DOHH2 (cell line): ENCODE results near the gene THRB.

Experiments
- H3F3A ChIP-seq: fragments of 200-600 bp; sonication (generic), shearing (Covaris generic); 2 replicates; pipeline ENCODE4 v1.6.0; 2016; ENCODE audit warnings: antibody characterized with exemption, mild to moderate bottlenecking; ENCODE audit not compliant: control insufficient read depth, insufficient read depth
- H3K27ac ChIP-seq: fragments of 200-600 bp; sonication (generic); 2 replicates; pipeline ENCODE4 v1.5.1; 2014; ENCODE audit warnings: low read depth, mild to moderate bottlenecking, low read length, moderate library complexity
- H3K27me3 ChIP-seq: fragments of 200-600 bp; sonication (generic); 2 replicates; pipeline ENCODE4 v1.6.1; 2014; ENCODE audit warnings: mild to moderate bottlenecking, low read length, mixed read lengths; ENCODE audit not compliant: control insufficient read depth
- H3K36me3 ChIP-seq: fragments of 200-600 bp; sonication (generic); 2 replicates; pipeline ENCODE4 v1.6.1; 2014; ENCODE audit warnings: mild to moderate bottlenecking, low read length, moderate library complexity, mixed read lengths; ENCODE audit not compliant: control insufficient read depth
- H3K4me1 ChIP-seq: fragments of 200-600 bp; sonication (generic); 2 replicates; pipeline ENCODE4 v1.6.1; 2014; ENCODE audit warnings: mild to moderate bottlenecking, low read length, mixed read lengths; ENCODE audit not compliant: control insufficient read depth
- H3K4me2 ChIP-seq: fragments of 200-600 bp; sonication (generic); 2 replicates; pipeline ENCODE4 v1.6.0; 2014; ENCODE audit warnings: mild to moderate bottlenecking, low read length, moderate library complexity
- H3K4me3 ChIP-seq: fragments of 200-600 bp; sonication (generic); 2 replicates; pipeline ENCODE4 v1.5.1; 2014; ENCODE audit warnings: mild to moderate bottlenecking, low read length, mixed read lengths
- H3K79me2 ChIP-seq: fragments of 200-600 bp; sonication (generic); 2 replicates; pipeline ENCODE4 v1.6.1; 2014; ENCODE audit warnings: mild to moderate bottlenecking, low read length, mixed read lengths; ENCODE audit not compliant: control insufficient read depth
- H3K9me2 ChIP-seq: fragments of 200-600 bp; sonication (generic); replicated peaks from 2 replicates; pipeline ENCODE4 v1.6.1; 2014; ENCODE audit warnings: mild to moderate bottlenecking, low read length, mixed read lengths; ENCODE audit not compliant: control insufficient read depth
- H3K9me3 ChIP-seq: fragments of 200-600 bp; sonication (generic); 2 replicates; pipeline ENCODE4 v1.6.1; 2014; ENCODE audit warnings: antibody characterized with exemption, low read length, mixed read lengths; ENCODE audit not compliant: control insufficient read depth, insufficient read depth
- H4K20me1 ChIP-seq: fragments of 200-600 bp; sonication (generic); 2 replicates; pipeline ENCODE4 v1.6.0; 2014; ENCODE audit warnings: low read depth, mild to moderate bottlenecking, antibody characterized with exemption, low read length, moderate library complexity; ENCODE audit not compliant: control insufficient read depth, insufficient read depth
- CTCF ChIP-seq: fragments of 200-600 bp; sonication (generic); IDR thresholded peaks from one replicate; pipeline ENCODE4 v1.5.1; 2014; ENCODE audit warnings: antibody characterized with exemption, mild to moderate bottlenecking, low read depth, low read length; ENCODE audit not compliant: poor library complexity, severe bottlenecking
- EZH2phosphoT487 ChIP-seq: fragments of 200-600 bp; sonication (generic); IDR thresholded peaks from 2 replicates; pipeline ENCODE4 v1.6.1; 2017; ENCODE audit warnings: borderline replicate concordance, mild to moderate bottlenecking, antibody characterized with exemption, low read length, moderate library complexity, mixed read lengths

The THRB gene

DNA sequence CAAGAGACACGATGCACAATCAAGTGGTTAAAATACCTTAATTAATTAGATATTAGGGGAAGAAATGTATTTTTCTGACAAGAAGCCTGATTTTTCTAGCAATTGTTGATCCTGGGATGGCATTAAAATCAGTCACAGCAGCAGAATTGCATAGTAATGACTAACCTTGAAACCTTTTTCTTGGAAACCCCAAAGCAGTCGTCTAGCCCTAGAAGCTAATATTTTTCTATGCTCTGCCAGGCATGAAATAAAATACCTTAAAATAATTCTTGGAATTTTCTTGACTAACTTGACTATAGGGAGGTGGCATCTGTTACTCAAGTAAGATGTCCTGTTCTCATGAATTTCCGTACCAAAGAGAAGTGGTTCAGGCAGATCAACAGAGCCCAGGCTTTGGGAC lies 204.1 kb downstream of the THRB start:
- Histone ChIP-seq H3K27ac (no peak overlapping the region), H3K36me3 (no peaks in the 10 kb centered on the region), H4K20me1 (no peaks in the 10 kb centered on the region), H3K79me2 (no peaks in the 10 kb centered on the region), H3K9me2 (no peaks in the 10 kb centered on the region), H3K27me3 (no peaks in the 10 kb centered on the region), H3K9me3 (no peaks in the 10 kb centered on the region), H3K4me3 (no peak overlapping the region), H3F3A (no peaks in the 10 kb centered on the region), H3K4me1 (no peaks in the 10 kb centered on the region), H3K4me2 (no peak overlapping the region)
- TF ChIP-seq CTCF (no peak), EZH2phosphoT487 (no peak)

GRCh38 chr3:24288496-24289236 lies 206.0 kb downstream of the THRB start:
- no peaks in the 10 kb centered on the region for H3K79me2 ChIP-seq
- no peak overlapping the region for H3K4me2 ChIP-seq
- no peaks in the 10 kb centered on the region for H3K9me2 ChIP-seq
- H3F3A ChIP-seq = no peaks in the 10 kb centered on the region
- H4K20me1 ChIP-seq = no peaks in the 10 kb centered on the region
- no peaks in the 10 kb centered on the region for H3K27me3 ChIP-seq
- no peak for TF ChIP-seq EZH2phosphoT487
- TF ChIP-seq CTCF = no peak
- no peak overlapping the region for H3K27ac ChIP-seq
- H3K9me3 ChIP-seq = no peaks in the 10 kb centered on the region
- no peak overlapping the region for H3K4me3 ChIP-seq
- H3K4me1 ChIP-seq = no peaks in the 10 kb centered on the region
- no peaks in the 10 kb centered on the region for H3K36me3 ChIP-seq

DNA sequence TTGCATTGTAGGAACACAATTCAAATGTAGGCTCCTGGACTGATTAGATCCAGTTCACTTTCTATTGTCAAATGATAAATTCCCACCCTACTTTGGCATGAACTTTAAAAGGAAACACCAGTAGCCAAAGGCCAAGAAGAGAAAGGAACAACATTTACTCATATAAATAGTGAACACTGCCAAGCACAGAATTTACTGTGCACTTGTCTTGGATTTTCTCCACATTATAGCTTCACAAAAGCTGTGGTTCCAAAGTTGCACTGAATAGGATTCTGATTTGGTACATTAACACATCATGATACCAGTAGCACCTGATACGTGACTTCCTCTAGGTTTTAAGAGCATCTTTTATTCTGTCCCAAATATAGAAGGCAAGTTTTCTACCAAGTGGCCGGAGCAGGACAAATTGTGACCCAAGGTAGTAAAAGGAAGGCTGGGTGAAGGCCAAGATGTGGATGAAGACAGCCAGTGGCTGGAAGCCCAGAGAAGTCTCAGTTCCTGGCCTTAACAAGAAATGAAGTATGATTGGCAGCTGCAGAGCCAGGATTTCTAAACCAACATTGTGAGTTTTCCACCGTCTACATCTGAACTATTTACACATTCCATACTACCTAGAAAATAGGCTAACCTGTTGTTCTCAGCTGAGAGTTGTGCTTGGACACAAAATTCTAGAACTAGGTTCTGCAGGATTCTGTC lies 206.7 kb downstream of the THRB start:
- Histone ChIP-seq H3K4me2 (no peak overlapping the region), H3K4me1 (no peaks in the 10 kb centered on the region), H3K27me3 (no peaks in the 10 kb centered on the region), H3K36me3 (no peaks in the 10 kb centered on the region), H3K79me2 (no peaks in the 10 kb centered on the region), H3K9me3 (no peaks in the 10 kb centered on the region), H3F3A (no peaks in the 10 kb centered on the region), H3K9me2 (no peaks in the 10 kb centered on the region), H3K4me3 (no peak overlapping the region), H3K27ac (no peak overlapping the region), H4K20me1 (no peaks in the 10 kb centered on the region)
- TF ChIP-seq CTCF = no peak
- no peak for TF ChIP-seq EZH2phosphoT487
